Effector CD8-positive, alpha-beta T cell (primary cell): ENCODE data around the gene KIR2DL3.

Source experiments
- DNase-seq: peaks from one replicate; lab custom pipeline; 2025; lab: John Stamatoyannopoulos, UW

The KIR2DL3 gene

GRCh38 chr19:54791476-54791875 is 53.2 kb downstream of the KIR2DL3 start:
- DNase-seq, result no peak

DNA sequence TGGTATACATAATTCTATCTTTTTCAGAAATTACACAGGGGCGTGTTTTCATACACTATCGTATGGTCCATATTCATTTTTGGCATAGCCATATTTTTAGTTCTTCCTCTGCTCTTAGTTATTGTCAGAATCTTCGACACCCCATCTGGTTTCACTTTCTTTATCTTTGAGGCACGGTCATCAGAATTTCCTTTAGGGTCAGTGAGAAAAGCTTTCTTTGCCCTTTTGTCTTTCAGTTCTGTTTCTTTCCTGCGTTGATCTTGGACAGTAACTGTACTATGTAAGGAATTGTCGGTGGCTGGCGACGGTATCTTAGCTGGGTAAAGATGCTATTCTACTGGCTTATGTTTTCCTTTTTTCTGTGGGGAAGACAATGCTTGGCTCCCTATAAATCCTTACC is 54.5 kb downstream of the KIR2DL3 start:
- DNase-seq, result no peak

DNA sequence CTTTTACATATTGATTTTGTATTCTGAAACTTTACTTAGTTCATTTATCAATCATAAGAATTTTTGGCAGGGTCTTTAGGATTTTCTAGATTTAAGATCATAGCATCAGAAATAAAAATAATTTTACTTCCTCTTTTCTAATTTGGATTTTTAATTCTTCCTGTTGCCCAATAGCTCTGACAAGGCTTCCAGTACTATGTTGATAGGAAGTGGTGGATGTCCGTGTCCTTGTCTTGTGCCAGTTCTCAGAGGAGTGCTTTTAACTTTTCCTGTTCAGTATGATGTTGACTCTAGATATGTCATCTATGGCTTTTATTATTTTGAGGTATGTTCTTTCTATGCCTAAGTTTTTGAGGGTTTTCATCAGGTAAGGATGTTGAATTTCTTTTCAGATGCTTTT is 57.4 kb downstream of the KIR2DL3 start:
- no peak for DNase-seq
